MM.1S (cell line): Measurements from ENCODE around the gene PPP1R14C.

Source experiments
- EZH2phosphoT487 ChIP-seq: fragments of 300-600 bp; sonication (generic); IDR thresholded peaks from 2 replicates; pipeline ENCODE4 v1.6.1; 2018; ENCODE audit warnings: antibody characterized with exemption, low read length
- TF ChIP-seq, protein P1 (sequence below): fragments of 300-600 bp; sonication (generic); IDR thresholded peaks from 2 replicates; pipeline ENCODE4 v1.5.1; 2016; ENCODE audit warnings: antibody characterized with exemption, low read length, mixed read lengths

- TF ChIP-seq, protein P1, sequence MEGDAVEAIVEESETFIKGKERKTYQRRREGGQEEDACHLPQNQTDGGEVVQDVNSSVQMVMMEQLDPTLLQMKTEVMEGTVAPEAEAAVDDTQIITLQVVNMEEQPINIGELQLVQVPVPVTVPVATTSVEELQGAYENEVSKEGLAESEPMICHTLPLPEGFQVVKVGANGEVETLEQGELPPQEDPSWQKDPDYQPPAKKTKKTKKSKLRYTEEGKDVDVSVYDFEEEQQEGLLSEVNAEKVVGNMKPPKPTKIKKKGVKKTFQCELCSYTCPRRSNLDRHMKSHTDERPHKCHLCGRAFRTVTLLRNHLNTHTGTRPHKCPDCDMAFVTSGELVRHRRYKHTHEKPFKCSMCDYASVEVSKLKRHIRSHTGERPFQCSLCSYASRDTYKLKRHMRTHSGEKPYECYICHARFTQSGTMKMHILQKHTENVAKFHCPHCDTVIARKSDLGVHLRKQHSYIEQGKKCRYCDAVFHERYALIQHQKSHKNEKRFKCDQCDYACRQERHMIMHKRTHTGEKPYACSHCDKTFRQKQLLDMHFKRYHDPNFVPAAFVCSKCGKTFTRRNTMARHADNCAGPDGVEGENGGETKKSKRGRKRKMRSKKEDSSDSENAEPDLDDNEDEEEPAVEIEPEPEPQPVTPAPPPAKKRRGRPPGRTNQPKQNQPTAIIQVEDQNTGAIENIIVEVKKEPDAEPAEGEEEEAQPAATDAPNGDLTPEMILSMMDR, result no peak
- no peak for TF ChIP-seq EZH2phosphoT487
These were observed 105.0 kb downstream of the PPP1R14C start for GRCh38 chr6:150247803-150248202.
